RWPE2 (cell line): ENCODE measurements around the gene KIF1A.

Experiments used
- ATAC-seq: fragments of 200-7000 bp; cut with Tn5 transposase; 3 replicates; pipeline ENCODE4 v1.9.1; 2021; ENCODE audit warnings: low read depth
- DNase-seq: peaks from one replicate; pipeline ENCODE4 v3.0.0-alpha.2; 2020; ENCODE audit warnings: low spot score
- H3K27ac ChIP-seq: fragments of 450-650 bp; 2 replicates; pipeline ENCODE4 v1.5.1; 2017; ENCODE audit warnings: mild to moderate bottlenecking; ENCODE audit not compliant: poor library complexity, severe bottlenecking
- H3K27me3 ChIP-seq: fragments of 250-450 bp; sonication (Bioruptor Pico); 2 replicates; pipeline ENCODE4 v1.5.1; 2021; ENCODE audit warnings: mild to moderate bottlenecking, moderate library complexity; ENCODE audit not compliant: insufficient read depth, poor library complexity, severe bottlenecking
- H3K36me3 ChIP-seq: fragments of 250-450 bp; sonication (Bioruptor Pico); 2 replicates; pipeline ENCODE4 v1.5.1; 2020; ENCODE audit warnings: low read depth, mild to moderate bottlenecking, moderate library complexity
- H3K4me1 ChIP-seq: fragments of 250-450 bp; sonication (Bioruptor Pico); 2 replicates; pipeline ENCODE4 v1.5.1; 2021; ENCODE audit warnings: mild to moderate bottlenecking, moderate library complexity; ENCODE audit not compliant: insufficient read depth, poor library complexity, severe bottlenecking
- H3K4me3 ChIP-seq: fragments of 250-450 bp; sonication (Bioruptor Pico); 2 replicates; pipeline ENCODE4 v1.5.1; 2021; ENCODE audit warnings: mild to moderate bottlenecking, moderate library complexity; ENCODE audit not compliant: severe bottlenecking
- H3K9me3 ChIP-seq: fragments of 250-450 bp; sonication (Bioruptor Pico); 2 replicates; pipeline ENCODE4 v1.5.1; 2021; ENCODE audit warnings: mild to moderate bottlenecking, moderate library complexity; ENCODE audit not compliant: severe bottlenecking
- CTCF ChIP-seq: fragments of 450-650 bp; IDR thresholded peaks from one replicate; pipeline ENCODE4 v1.5.1; 2017; ENCODE audit warnings: mild to moderate bottlenecking, moderate library complexity; ENCODE audit not compliant: poor library complexity, severe bottlenecking

KIF1A gene

GRCh38 chr2:240788482-240788881 lies 31.5 kb downstream of the KIF1A start:
- DNase-seq (no peak), ATAC-seq (no peak)
- H3K36me3 ChIP-seq: no peaks in the 10 kb centered on the region
- no peaks in the 10 kb centered on the region for H3K4me1 ChIP-seq
- H3K4me3 ChIP-seq: no peak overlapping the region
- no peak overlapping the region for H3K27ac ChIP-seq
- no peak for TF ChIP-seq CTCF
- no peaks in the 10 kb centered on the region for H3K9me3 ChIP-seq
- H3K27me3 ChIP-seq: no peaks in the 10 kb centered on the region

- Histone ChIP-seq H3K4me1 (no peaks in the 10 kb centered on the region), H3K4me3 (no peak overlapping the region), H3K27ac (no peak overlapping the region), H3K36me3 (no peaks in the 10 kb centered on the region), H3K9me3 (no peaks in the 10 kb centered on the region), H3K27me3 (no peaks in the 10 kb centered on the region)
- TF ChIP-seq CTCF: no peak
- DNase-seq (peak; percentile 47), ATAC-seq (0 out of 3 replicates have a peak, but pooled peaks have one; percentile 4)
These were observed 32.2 kb downstream of the KIF1A start for GRCh38 chr2:240787521-240788472.

GRCh38 chr2:240786871-240787311 lies 33.1 kb downstream of the KIF1A start:
- DNase-seq (peak; percentile 42), ATAC-seq (no peak)
- no peaks in the 10 kb centered on the region for H3K27me3 ChIP-seq
- no peak overlapping the region for H3K27ac ChIP-seq
- no peaks in the 10 kb centered on the region for H3K36me3 ChIP-seq
- H3K4me3 ChIP-seq: no peak overlapping the region
- H3K4me1 ChIP-seq: no peaks in the 10 kb centered on the region
- TF ChIP-seq CTCF: no peak
- H3K9me3 ChIP-seq: no peaks in the 10 kb centered on the region

GRCh38 chr2:240786355-240786841 lies 33.6 kb downstream of the KIF1A start:
- peak; percentile 53 for DNase-seq
- TF ChIP-seq CTCF: no peak
- Histone ChIP-seq H3K27me3 (no peaks in the 10 kb centered on the region), H3K36me3 (no peaks in the 10 kb centered on the region), H3K9me3 (no peaks in the 10 kb centered on the region), H3K4me3 (no peak overlapping the region), H3K4me1 (no peaks in the 10 kb centered on the region), H3K27ac (no peak overlapping the region)
- no peak for ATAC-seq
